NCI-H82 treated with DMSO at 0.1 percent for 48 hours (cell line): ENCODE measurements around the gene BBS5.
"Not testable (repeated sequence)": the region's sequence is repeated elsewhere in the genome, so short reads cannot be mapped to it uniquely, and the experiment has no call there.

Experiments used
- DNase-seq: peaks from one replicate; lab custom pipeline; 2025; ENCODE audit not compliant: unreplicated experiment; lab: John Stamatoyannopoulos, UW

Gene BBS5

DNA sequence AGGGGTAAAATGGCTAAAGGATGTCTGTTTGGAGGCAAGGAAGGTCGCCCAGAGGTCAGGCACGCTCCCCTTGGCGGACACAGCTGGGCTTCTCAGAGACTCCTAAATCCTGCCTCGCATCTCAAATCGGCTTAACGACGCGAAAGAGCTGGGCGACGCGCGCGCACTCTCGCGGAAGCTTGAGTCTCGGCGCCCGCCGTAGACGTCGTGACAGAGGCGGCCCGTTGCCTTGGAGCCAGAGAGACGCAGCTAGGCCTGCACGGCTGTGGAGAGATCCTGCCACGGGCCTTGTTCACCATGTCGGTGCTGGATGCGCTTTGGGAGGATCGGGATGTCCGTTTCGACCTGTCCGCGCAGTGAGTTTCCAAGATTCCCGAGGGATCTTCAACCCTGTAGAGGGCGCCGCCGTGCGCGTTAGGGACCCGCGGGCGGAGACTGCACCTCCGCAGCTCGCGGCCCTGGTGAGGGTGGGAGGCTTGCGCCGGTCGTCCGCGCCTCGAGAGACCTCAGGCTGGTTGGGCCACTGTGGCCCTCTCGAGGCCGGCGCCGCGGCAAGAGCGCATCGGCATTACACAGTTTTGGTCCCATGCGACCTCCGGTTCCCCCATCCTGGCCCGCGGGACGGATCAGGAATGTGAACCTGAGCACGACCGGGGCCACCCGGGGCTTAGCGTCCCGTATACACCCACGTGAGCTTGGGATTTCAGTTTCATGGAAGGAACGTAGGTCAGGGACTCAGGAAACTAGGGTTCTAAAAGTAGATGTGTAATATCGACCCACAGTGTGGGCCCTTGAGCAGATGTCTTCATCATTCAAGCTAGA is at the start of gene BBS5:
TSS of gene BBS5 (plus strand) at position 238 of the 822 bp plus-strand sequence. CDS start at position 298, 60 bp downstream.
- DNase-seq: peak; percentile 78

DNA sequence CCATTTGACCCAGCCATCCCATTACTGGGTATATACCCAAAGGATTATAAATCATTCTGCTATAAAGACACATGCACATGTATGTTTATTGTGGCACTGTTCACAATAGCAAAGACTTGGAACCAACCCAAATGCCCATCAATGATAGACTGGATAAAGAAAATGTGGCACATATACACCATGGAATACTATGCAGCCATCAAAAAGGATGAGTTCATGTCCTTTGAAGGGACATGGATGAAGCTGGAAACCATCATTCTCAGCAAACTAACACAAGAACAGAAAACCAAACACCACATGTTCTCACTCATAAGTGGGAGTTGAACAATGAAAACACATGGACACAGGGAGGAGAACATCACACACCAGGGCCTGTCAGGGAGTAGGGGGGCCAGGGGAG is 47.5 kb upstream of the BBS5 start:
- not testable (repeated sequence) for DNase-seq

DNA sequence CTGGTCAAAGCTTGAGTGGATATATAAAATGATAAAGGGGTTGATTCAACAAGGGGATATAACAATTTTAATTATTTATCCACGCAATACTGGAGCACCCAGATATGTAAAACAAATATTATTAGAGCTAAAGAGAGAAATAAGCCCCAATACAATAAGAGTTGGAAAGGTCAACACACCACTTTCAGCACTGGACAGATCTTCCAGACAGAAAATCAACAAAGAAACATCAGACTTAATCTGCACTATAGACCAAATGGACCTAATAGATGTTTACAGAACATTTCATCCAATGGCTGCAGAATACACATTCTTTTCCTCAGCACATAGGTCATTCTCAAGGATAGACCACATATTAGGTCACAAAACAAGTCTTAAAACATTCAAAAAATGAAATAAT is 45.1 kb upstream of the BBS5 start:
- not testable (repeated sequence) for DNase-seq

DNA sequence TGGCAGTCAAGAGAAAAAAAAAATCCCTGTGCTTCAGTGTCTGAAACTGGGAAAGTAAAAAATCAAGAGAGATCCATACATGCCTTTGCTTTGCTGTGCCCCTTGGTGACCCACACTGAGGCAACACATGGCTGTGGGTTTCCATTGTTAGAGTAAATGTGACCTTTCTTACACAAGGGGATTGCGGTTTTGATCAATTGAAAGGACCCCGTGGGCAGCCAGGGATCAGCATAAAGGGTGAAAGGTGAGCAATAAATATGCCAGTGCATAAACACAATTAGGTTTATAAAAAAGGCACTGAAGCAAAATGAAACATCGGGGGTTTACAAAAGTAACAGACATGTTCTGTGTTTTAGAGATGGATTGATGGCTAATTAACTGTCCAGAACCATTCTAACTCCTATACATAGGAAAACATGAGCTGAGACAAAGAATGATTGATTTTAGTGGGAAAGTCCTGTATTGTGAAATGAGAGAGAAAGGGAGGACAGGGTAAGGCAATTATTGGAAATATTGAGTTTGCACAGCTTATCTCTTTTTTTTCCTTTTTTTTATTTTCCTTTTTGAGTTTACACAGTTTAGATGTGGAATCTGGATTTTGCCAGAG is 40.7 kb upstream of the BBS5 start:
- no peak for DNase-seq

DNA sequence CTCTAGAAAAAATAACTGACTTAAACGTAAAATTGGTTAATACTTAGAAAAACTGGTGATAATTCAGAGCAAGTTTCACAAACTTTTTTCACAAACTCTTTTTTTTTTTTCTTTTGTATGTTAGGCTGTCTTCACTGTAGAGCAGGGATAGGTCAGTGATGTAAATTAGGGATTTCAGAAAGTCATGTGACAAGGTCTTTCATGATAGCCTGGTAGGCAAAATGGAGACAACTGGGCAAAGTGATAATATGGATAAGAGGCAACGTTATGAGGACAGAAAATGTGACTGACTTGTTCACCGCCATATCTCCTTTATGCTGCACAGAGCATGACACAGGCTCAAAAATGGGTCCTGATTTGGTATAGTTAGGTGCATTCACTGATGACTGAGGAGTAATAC is 39.4 kb upstream of the BBS5 start:
- DNase-seq: no peak

DNA sequence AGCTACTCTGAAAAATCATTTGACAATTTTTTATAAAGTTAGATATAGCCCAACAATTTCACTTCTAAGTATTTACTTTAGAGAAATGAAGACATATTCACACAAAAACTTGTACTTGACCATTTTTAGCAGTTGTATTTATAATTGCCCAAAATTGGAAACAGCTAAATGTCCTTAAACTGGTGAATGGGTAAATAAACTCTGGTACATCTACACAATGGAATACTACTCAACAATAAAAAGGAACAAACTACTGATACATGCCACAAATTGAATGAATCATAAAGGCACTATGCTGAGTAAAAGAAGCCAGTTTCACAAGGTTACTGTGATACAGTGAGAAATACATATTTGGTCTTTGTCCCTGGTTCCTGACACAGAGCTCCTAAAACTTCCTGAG is 32.8 kb upstream of the BBS5 start:
- DNase-seq: no peak

DNA sequence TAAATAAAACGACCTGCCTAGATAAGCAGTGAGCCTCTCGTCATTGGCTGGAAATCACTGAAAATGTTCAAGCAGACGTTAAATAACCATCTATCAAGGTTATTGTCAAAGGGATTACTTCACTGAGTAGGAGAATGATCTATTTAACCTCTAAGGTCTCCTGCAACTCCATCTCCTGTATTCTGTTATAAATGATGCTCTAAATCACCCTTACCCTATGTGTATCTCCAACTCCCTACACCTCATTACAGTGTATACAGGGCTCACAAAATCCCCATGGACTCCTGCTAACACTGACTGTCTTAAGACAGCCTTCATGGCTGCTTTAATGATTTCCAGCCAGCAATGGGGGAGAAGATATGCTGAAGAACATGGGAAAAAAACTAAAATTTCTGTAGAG is 31.0 kb upstream of the BBS5 start:
- no peak for DNase-seq

DNA sequence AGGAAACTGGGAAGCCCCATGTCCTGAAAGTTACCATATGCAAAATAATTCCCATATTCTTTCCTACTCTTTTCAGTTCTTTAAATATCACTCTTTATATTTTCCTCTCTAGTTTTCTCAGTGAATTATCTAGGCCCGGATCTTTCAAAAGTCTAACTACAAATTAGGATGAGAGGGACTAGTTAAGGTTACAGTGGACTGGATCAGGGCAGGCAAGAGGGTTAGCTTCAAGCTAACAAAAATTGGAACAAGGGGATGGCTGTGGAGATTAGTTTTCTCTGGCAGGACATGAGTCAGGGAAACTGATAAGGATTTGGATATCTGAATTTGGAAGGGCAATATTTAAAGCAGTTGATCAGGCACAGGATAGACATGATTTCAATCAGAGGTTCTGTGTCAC is 30.4 kb upstream of the BBS5 start:
- no peak for DNase-seq

DNA sequence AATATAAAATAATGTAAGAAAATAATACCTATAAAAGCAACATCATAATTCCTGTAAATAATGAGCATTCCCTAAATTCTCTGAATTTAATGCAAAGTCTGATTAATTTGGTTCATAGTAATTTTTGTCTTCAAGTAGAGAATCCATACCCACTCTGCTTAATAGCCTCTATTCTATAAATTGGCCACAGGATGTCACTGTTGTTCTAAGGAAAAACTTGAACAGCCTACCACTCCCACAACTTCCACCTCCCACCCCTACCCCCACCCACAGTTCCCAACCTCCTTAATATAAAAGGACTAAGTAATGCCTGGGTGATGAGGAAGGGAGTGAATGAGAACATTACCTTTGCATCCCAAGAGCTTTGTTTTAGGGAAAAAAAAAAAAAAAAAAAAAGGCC is 27.2 kb upstream of the BBS5 start:
- DNase-seq: peak; percentile 34

DNA sequence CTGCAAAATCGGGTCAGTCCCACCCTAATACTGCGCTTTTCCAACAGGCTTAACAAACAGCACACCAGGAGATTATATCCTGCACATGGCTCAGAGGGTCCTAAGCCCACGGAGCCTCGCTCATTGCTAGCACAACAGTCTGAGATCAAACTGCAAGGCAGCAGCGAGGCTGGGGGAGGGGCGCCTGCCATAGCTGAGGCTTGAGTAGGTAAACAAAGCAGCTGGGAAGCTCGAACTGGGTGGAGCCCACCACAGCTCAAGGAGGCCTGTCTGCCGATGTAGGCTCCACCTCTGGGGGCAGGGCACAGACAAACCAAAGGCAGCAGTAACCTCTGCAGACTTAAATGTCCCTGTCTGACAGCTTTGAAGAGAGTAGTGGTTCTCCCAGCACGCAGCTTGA is 26.2 kb upstream of the BBS5 start:
- DNase-seq: not testable (repeated sequence)

DNA sequence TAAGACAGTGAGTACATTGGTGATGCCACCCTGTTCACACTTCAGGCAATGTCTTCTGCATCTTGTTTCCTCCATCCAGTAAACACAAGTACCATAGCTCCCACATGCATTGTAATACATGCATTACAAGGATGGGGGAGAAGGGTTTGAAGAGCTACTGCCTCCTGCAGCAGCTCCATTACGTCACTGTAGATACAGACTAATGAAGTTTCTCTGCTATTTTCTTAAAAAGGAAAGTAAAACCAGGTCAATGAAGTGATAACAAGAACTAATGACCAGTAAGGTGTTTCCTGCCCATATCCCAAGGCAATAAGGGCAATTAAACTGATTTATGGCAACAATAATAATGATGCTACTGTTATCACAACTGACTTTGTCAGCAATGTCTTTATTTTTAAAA is 18.2 kb upstream of the BBS5 start:
- DNase-seq: no peak

DNA sequence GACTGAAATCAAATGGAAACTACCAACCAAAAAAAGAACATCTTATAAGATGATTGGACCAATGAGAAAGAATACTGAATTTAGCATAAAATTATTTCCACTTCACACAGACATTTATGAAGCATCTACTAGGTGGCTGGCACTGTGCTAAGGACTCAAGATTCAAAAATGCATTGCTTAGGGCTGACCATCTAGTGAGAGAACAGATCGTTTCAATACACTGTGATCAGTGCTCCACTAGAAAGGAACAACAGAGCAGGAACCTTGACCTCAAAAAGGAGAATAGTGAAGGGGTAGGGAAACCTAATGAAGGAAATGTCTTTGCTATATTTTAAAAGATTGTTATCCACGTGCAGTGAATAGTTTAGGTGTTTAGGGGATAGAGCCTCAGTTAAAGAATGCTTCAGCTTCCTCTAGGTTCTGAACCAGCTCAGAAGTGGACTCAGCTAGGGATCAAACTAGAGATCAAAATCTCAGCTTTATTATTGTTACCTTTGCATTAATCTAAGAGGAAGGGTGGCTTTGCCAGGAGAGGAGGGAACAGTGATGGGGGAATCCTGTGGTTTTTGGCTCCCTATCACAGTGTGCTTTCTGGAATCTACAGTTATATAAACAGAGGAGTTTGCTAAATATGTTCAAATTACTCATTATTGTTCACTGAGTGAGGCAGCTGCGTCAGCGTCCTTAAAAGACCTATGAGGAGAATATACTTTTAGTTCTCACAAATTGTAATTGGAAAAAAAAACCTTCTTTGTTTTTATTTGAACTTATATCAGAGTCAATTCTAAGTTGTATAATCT is 16.2 kb upstream of the BBS5 start:
- DNase-seq: no peak

DNA sequence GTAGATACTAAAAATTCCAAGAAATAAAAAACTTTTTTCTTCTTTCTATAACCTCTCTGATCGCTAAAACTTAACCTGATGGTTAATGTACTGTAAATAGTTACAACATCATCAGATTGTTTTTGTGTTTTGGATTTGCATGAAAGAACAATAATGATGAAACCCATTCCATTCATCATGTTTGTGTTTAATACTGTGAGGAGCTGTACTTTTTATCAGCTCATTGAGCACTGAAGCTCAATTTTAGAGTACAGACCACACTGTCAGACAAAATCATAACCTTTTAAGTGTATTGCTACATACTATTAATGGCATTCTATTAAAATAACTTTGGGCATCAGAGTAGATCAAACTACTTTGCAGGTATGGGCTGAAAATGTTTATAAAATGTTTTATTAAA is 14.8 kb upstream of the BBS5 start:
- no peak for DNase-seq

DNA sequence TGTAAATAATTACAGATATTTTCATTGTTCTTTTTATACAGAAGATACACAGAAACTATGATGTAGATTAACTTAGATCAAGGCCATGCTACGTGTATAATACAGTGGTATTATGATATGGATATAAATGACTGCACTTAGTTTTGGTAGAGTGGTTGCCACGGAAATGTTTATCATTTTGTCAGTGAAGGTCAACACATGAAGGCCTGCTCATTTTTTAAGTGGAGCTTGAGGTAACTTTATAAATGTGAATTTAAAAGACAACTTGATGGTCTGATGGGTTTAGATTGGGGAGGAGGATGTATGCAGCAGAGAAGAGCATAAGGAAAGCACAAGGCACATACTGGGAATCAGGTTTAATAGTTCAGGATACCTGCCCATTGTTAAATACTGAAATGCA is 14.4 kb upstream of the BBS5 start:
- DNase-seq: no peak

DNA sequence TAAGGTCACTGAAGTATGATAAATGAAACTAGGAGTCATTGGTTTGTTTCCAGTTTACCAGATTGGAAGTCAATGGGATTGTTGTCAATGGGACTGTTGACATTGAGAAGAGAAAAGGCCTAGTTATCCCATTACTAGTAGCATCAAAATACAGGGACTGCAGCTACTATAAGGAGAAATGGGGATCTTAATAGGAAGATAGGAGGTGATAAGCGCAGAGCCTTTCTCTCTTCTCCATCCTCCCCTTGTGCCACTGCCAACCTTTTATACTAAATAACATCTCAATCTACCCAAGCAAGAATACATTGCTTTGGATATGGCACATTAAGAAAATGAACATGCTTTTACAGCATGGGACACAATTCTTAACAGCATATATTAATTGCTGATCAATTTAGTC is 10.5 kb upstream of the BBS5 start:
- no peak for DNase-seq

DNA sequence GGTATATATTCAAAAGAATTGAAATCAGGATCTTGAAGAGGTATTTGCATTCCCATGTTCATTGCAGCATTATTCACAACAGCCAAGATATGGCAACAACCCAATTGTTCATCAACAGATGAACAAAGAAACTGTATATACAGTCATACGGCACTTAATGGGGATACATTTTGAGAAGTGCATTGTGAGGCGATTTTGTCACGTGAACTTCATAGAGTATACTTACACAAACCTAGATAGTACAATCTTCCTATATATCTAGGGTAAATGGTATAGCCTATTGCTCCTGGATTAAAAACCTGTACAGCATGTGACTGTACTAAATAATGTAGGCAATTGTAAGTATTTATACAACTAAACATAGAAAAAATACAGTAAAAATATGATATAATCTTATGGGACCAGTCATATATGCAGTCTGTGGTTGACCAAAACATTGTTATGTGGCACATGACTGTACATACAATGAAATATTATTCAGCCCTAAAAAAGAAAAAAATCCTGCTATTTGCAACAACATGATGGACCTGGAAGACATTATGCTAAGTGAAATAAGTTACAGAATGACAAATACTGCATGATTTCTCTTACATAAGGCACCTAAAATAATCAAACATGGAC is 9.2 kb upstream of the BBS5 start:
- DNase-seq: no peak

DNA sequence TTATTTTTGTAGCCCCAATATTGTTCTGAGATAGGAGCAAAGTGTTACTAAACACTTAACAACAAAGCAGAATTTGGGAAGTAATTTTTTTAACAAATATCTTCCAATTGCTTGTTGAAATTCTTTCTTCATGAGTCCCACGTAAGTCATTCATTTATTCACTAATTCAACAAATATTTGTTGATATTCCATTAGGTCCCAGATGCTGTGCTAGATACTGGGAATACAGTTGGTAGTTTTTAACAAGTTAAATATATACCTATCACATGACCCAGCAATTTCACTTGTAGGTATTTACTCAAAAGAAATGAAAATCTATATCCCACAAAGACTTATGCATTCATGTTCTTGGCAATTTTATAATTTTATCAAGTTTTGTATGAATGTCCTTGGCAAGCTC is 7.0 kb upstream of the BBS5 start:
- no peak for DNase-seq

DNA sequence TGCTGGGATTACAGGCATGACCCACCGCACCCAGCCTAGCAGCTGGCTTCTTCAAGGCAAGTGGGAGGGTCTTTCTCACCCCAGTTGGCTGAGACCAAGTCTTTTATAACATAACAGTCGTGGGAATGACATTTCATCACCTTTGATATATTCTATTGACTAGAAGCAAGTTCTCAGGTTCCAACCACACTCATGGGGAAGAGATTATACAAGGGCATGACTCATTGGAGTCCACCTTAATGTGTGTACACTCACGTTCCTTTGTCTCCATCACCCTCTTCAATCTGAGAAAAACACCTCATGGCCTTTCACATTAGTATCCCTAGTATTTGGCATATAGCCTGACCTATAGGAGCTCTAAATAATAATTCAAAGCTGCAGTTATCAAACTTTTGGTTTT is 2.8 kb upstream of the BBS5 start:
- no peak for DNase-seq

DNA sequence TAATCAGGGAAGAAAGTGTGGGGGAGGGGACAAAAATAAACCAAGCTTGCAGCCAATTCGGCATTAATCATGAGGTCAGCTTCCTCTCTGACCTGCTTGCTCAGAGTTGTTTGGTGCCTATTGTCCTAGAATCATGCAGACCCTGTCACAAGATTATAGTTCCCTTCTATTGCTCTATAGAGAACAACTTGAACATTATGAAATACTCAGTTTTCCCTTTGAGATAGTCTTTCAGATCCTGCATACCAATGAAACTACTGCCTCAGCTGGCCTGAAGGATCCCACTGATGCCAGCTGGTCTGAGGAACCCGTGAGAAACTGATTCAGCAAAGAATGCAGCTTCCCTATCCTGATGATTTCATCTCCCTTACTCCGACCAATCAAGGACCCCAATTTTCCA is 955 bp upstream of the BBS5 start:
- no peak for DNase-seq

DNA sequence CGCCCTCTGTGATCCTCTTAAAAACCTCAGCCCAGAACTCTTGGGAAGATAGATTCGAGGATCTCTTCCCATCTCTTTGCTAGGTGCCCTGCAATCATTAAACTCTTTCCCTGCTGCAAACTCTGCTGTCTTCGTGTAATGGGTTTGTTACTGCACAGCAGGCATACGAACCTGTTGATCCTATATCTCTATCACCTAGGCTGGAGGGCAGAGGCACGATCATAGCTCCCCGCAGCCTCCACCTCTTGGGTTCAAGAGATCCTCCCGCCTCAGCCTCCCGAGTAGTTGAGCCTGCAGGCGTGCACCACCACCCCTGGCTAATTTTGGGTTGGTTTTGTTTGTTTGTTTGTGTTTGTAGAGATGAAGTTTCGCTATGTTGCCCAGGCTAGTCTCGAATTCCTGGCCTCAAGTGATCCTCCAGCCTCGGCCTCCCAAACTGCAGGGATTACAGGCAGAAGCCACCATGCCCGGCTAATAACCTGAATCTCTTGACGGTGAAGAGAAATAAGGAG is 493 bp upstream of the BBS5 start:
- no peak for DNase-seq

DNA sequence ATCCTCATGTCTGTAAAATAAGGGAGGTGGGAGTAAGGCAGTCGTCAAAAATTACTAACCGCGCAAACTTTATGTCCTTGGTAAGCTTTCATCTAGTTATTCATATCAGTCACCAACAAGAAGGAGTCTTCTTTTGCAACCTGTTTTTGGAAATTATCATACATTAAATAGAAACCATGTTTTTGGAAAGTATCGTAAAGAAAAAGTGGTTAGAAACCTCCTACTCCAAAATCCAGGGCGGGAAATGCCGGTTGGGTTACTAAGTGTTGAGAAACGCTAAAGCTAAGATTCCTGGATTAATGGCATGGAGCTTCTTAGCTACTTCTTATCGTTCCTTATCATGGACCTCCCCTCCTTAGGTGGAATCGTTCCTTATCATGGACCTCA is 778 bp downstream of the BBS5 start:
- DNase-seq: no peak
